GM19240 (cell line): ENCODE measurements around the gene STKLD1.
"Not testable (repeated sequence)": the region's sequence is repeated elsewhere in the genome, so short reads cannot be mapped to it uniquely, and the experiment has no call there.

Experiments used
- DNase-seq: peaks from one replicate; pipeline ENCODE4 v3.0.0; 2011; ENCODE audit warnings: low spot score; ENCODE audit not compliant: insufficient read length

The STKLD1 gene

GRCh38 chr9:133439337-133439736, 63.2 kb downstream of the STKLD1 start:
- no peak for DNase-seq

DNA sequence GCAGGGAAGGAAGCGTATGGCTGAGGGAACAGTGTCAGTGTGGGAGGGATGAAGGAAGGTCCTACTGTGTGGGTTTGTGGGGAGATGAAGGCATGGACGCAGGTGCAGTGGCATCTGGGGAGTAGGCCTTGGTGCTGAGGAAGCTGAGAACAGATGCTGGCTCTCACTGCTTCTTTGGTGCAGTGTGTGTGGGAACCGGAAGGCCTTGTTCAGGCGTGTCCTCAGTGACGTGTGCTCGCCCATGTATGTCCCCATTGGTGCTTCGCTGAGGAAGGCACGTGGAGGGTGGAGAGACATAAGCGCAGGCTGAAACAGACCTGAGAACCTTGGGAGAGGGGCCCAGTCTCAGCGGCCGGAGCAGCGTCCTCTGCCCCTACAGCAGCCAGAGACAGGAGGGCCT, 64.7 kb downstream of the STKLD1 start:
- DNase-seq = peak; percentile 86

- DNase-seq = no peak
These were observed 65.4 kb downstream of the STKLD1 start for GRCh38 chr9:133441571-133441970.

DNA sequence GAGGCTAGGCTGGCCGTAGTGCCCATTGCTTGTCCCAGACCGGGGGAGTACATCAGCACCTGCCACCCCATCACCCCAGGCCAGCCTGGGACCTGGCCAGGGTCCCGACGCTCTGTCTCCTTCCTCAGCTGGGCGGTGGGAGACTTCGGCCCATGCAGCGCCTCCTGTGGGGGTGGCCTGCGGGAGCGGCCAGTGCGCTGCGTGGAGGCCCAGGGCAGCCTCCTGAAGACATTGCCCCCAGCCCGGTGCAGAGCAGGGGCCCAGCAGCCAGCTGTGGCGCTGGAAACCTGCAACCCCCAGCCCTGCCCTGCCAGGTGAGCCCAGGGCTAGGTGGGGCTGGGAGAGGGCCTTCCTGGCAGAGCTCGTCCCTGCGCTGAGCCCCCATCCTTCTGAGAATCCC, 67.1 kb downstream of the STKLD1 start:
- no peak for DNase-seq

DNA sequence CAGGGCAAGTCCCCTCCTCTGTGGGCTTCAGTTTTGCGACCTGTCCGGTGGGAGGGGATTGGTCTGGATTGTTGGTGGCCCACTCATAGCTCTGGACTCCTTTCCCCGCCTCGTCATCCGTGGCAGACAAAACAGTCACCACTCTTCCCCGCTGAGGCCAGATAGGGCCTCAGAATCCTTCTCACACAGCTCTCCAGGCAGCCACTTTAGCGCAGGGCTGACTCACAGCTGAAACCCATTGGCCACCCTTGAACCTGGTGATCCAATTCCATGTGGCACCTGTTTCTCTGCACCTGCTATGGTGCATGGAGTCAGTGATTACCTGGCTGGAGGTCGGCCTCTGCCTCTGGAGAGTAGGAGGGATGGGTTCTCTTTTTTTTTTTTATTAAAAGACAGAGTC, 67.8 kb downstream of the STKLD1 start:
- DNase-seq = no peak

GRCh38 chr9:133445293-133445969, 69.3 kb downstream of the STKLD1 start:
- DNase-seq = no peak

- no peak for DNase-seq
These were observed 72.4 kb downstream of the STKLD1 start for GRCh38 chr9:133448487-133448972.

GRCh38 chr9:133449760-133450159, 73.6 kb downstream of the STKLD1 start:
- DNase-seq = no peak

DNA sequence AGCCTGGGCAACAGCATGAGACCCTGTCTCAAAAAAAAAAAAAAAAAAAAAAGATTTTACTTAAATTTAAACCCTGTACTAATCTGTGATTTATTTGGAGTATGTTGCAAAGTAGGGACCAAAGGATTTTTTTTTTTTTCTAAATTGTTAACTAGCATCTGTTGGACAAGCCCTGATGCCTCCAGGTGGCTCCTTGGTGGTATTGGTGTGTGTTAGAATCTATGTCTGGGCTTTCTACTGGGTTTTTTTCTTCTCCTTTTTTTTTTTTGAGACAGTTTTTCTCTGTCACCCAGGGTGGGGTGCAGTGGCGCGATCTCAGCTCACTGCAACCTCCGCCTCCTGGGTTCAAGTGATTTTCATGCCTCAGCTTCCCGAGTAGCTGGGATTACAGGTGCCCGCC, 75.7 kb downstream of the STKLD1 start:
- DNase-seq = not testable (repeated sequence)

DNA sequence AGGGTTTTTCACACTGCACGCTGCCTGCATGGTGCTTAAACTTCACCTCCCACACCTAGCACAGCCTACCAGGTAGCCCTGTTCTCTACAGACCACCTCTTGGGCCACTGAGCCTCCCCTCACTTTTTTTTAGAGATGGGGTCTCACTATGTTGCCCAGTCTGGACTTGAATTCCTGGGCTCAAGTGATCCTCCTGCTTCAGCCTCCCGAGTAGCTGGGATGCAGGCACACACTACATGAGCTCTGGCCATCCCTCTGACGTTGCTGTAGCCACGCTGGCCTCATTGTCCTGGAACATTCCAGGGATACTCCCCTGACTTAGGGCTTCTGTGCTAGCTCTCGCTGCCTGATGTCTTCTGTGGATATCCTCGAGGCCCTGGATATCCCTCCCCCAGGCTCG, 76.4 kb downstream of the STKLD1 start:
- no peak for DNase-seq

DNA sequence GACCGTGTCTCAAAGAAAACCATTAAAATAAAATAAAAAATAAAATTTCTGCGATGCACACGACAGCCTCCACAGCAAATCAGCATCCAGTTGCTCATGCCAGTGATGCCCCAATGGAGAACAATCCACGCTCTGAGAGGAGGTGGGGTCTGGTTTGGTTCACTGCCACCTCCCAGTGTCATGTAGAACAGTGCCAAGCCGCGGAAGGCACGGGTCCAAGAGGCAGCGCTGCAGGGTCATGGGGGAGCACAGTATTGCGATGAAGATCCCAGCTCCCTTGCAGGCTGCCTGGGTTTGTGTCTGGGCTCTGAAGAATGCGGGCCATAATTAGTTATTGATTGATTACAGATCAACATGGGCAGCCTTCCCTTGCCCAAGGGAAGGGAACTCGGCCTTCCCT, 77.5 kb downstream of the STKLD1 start:
- DNase-seq = no peak

DNA sequence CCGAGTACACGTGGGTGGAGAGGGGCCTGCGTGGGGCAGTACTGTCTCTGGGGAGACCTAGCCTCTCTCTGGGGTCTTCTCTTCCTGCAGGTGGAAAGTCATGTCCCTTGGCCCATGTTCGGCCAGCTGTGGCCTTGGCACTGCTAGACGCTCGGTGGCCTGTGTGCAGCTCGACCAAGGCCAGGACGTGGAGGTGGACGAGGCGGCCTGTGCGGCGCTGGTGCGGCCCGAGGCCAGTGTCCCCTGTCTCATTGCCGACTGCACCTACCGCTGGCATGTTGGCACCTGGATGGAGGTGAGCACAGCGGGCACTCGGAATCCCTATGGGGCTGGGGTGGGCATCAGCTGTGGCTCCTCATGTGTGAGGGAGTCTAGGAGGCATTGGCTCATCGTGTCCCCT, 78.2 kb downstream of the STKLD1 start:
- DNase-seq = no peak

GRCh38 chr9:133454943-133455673, 78.9 kb downstream of the STKLD1 start:
- no peak for DNase-seq
